HG03520 (cell line): ENCODE data around the gene ADCYAP1.

ENCODE experiments used
- ATAC-seq: cut with Tn5 transposase; IDR thresholded peaks from one replicate; pipeline ENCODE4 v1.9.1; 2021; ENCODE audit warnings: mild to moderate bottlenecking, moderate library complexity; ENCODE audit not compliant: unreplicated experiment

ADCYAP1 gene

DNA sequence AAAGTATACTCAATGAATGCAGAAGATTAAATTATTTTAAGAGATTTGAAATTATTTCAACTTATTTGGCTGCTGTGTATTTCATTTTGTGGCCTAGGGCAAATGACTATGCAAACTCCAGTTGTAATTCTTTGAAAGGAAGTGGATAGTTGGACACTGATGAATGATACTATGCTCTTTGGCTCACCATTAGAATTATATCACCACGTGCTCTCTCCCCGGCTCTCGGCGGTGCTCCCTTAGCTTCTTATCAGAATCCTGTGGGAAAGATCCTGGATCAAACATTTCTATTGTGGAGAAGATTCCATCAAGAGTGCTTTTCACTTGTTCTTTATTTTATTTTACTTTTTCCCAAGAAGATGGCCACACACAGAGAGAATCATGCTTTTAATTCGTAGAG lies 55.2 kb downstream of the ADCYAP1 start:
- no peak for ATAC-seq
